K562 (cell line): ENCODE measurements around the gene CDC14A.

Source experiments
- CTCF ChIP-seq, 3 experiments: IDR thresholded peaks in 2 of 3; conservative IDR thresholded peaks in 1 of 3; 2 replicates each; pipeline ENCODE4 v1.5.1; 2011 to 2012; ENCODE audit warnings: low read length in 3 of 3, mild to moderate bottlenecking in 3 of 3, control low read depth in 2 of 3, improper control_type of control experiment in 1 of 3, inconsistent platforms in 1 of 3, low read depth in 1 of 3, mixed read lengths in 1 of 3, moderate library complexity in 1 of 3; ENCODE audit not compliant: insufficient read depth in 2 of 3
- GABPB2 ChIP-seq: fragments of 250-450 bp; sonication (Bioruptor Pico); conservative IDR thresholded peaks from 2 replicates; pipeline ENCODE4 v1.5.1; 2021; ENCODE audit warnings: mild to moderate bottlenecking
- POLR3G ChIP-seq: IDR thresholded peaks from 2 replicates; pipeline ENCODE4 v1.6.1; 2011; ENCODE audit not compliant: insufficient read length, insufficient replicate concordance; ENCODE audit errors: extremely low read depth
- SETDB1 ChIP-seq: IDR thresholded peaks from one replicate; pipeline ENCODE4 v1.6.1; 2012; ENCODE audit warnings: low read length, control low read depth, inconsistent platforms
- SMARCA4 ChIP-seq: fragments of 450-650 bp; IDR thresholded peaks from 2 replicates; pipeline ENCODE4 v1.6.1; 2016
- ZNF398 ChIP-seq: fragments of 250-450 bp; sonication (Bioruptor Pico); IDR thresholded peaks from 2 replicates; pipeline ENCODE4 v1.8.0; 2021; ENCODE audit warnings: moderate library complexity, mild to moderate bottlenecking, inconsistent platforms

- TF ChIP-seq SETDB1 (no peak), SMARCA4 (no peak), CTCF (IDR thresholded peaks at IDR 0.05 in 2 of 3, conservative IDR thresholded peaks at IDR 0.05 in 1 of 3; ENCODE audit: insufficient read depth in 2 of 3, low read depth in 1 of 3, low read length in 3 of 3) (no peak), ZNF398 (CRISPR knock-in tag) (no peak), GABPB2 (CRISPR knock-in tag) (no peak), POLR3G (no peak)
Observed at GRCh38 chr1:100433563-100433962, 81.3 kb downstream of the CDC14A start.
